Astrocyte (in vitro differentiated cells and primary cell): ENCODE results near the gene MATCAP1. TPM values are rescaled to one million over a fixed set of nuclear protein-coding genes. Genes with fewer than 3 reads are reported as not detected.

ENCODE experiments used
- DNase-seq: peaks from one replicate; pipeline ENCODE4 v3.0.0-alpha.2; 2010; ENCODE audit warnings: low read depth
- FAIRE-seq: peaks from 2 replicates; lab custom pipeline; 2011; peaks lifted over from hg19 to GRCh38; lab: Jason Lieb, UNC
- H2AFZ ChIP-seq: 2 replicates; pipeline ENCODE4 v1.6.0; 2012; ENCODE audit warnings: low read depth, low read length, inconsistent platforms
- H3K27ac ChIP-seq: 2 replicates; pipeline ENCODE4 v1.5.1; 2011; ENCODE audit warnings: low read depth, low read length, inconsistent platforms
- H3K27me3 ChIP-seq: 2 replicates; pipeline ENCODE4 v1.6.0; 2011; ENCODE audit warnings: low read length, inconsistent platforms; ENCODE audit not compliant: insufficient read depth
- H3K36me3 ChIP-seq: 2 replicates; pipeline ENCODE4 v1.5.1; 2011; ENCODE audit warnings: low read length, inconsistent platforms; ENCODE audit not compliant: insufficient read depth
- H3K4me1 ChIP-seq: 2 replicates; pipeline ENCODE4 v1.5.1; 2011; ENCODE audit warnings: low read length, inconsistent platforms; ENCODE audit not compliant: insufficient read depth
- H3K4me2 ChIP-seq: 2 replicates; pipeline ENCODE4 v1.6.0; 2012; ENCODE audit warnings: low read length, inconsistent platforms
- H3K4me3 ChIP-seq: 2 replicates; pipeline ENCODE4 v1.5.1; 2011; ENCODE audit warnings: low read depth, mild to moderate bottlenecking, low read length, inconsistent platforms; ENCODE audit not compliant: insufficient read depth
- H3K79me2 ChIP-seq: 2 replicates; pipeline ENCODE4 v1.6.0; 2012; ENCODE audit warnings: mild to moderate bottlenecking, low read length, inconsistent platforms; ENCODE audit not compliant: insufficient read depth
- H3K9ac ChIP-seq: 2 replicates; pipeline ENCODE4 v1.6.0; 2012; ENCODE audit warnings: mild to moderate bottlenecking, low read length, inconsistent platforms
- H3K9me3 ChIP-seq: 2 replicates; pipeline ENCODE4 v1.5.1; 2012; ENCODE audit warnings: low read depth, mild to moderate bottlenecking, low read length, inconsistent platforms; ENCODE audit not compliant: insufficient read depth
- H4K20me1 ChIP-seq: 2 replicates; pipeline ENCODE4 v1.6.0; 2012; ENCODE audit warnings: low read length, inconsistent platforms; ENCODE audit not compliant: insufficient read depth
- H3K27ac Mint-ChIP-seq: one replicate; pipeline ENCODE4 v1.8.0; 2021; ENCODE audit warnings: mild to moderate bottlenecking, mixed read lengths; ENCODE audit not compliant: unreplicated experiment
- H3K27me3 Mint-ChIP-seq: one replicate; pipeline ENCODE4 v1.8.0; 2021; ENCODE audit warnings: low read depth, mixed read lengths; ENCODE audit not compliant: unreplicated experiment
- H3K36me3 Mint-ChIP-seq: one replicate; pipeline ENCODE4 v1.8.0; 2021; ENCODE audit warnings: low read depth, mixed read lengths; ENCODE audit not compliant: unreplicated experiment
- H3K4me1 Mint-ChIP-seq: one replicate; pipeline ENCODE4 v1.8.0; 2021; ENCODE audit warnings: low read depth, mixed read lengths; ENCODE audit not compliant: unreplicated experiment
- H3K4me3 Mint-ChIP-seq: one replicate; pipeline ENCODE4 v1.8.0; 2021; ENCODE audit warnings: mild to moderate bottlenecking, moderate library complexity, mixed read lengths; ENCODE audit not compliant: unreplicated experiment
- H3K9me3 Mint-ChIP-seq: one replicate; pipeline ENCODE4 v1.8.0; 2021; ENCODE audit warnings: mild to moderate bottlenecking, mixed read lengths; ENCODE audit not compliant: unreplicated experiment
- EZH2 ChIP-seq: IDR thresholded peaks from 2 replicates; pipeline ENCODE4 v1.6.1; 2012; ENCODE audit warnings: mild to moderate bottlenecking, low read length, inconsistent platforms; ENCODE audit not compliant: insufficient read depth
- total RNA-seq: library from RNA; stranded (reverse); gene quantifications from 2 replicates; pipeline ENCODE4 v1.2.1, GENCODE V29; 2021
- TF ChIP-seq, protein P1 (sequence below): IDR thresholded peaks from 2 replicates; pipeline ENCODE4 v1.5.1; 2011; ENCODE audit warnings: low read depth, mild to moderate bottlenecking, inconsistent platforms, low read length, moderate library complexity; ENCODE audit not compliant: insufficient read depth

The MATCAP1 gene
- total RNA-seq, 1 donor from 2014 or later, result 26.1 TPM

GRCh38 chr16:67194260-67194659, 10.5 kb upstream of the MATCAP1 start:
- Histone ChIP-seq H3K4me2 (peak overlapping the region; percentile 95), H4K20me1 (peaks cover 60% of the 10 kb centered on the region), H2AFZ (no peak overlapping the region), H3K27me3 (no peaks in the 10 kb centered on the region), H3K4me3 (no peak overlapping the region), H3K79me2 (peaks cover 40% of the 10 kb centered on the region), H3K4me1 (peaks cover 15% of the 10 kb centered on the region), H3K9ac (peak overlapping the region; percentile 93), H3K27ac (no peak overlapping the region), H3K36me3 (peaks cover 35% of the 10 kb centered on the region), H3K9me3 (no peaks in the 10 kb centered on the region)
- no peak for TF ChIP-seq EZH2
- TF ChIP-seq, protein P1, sequence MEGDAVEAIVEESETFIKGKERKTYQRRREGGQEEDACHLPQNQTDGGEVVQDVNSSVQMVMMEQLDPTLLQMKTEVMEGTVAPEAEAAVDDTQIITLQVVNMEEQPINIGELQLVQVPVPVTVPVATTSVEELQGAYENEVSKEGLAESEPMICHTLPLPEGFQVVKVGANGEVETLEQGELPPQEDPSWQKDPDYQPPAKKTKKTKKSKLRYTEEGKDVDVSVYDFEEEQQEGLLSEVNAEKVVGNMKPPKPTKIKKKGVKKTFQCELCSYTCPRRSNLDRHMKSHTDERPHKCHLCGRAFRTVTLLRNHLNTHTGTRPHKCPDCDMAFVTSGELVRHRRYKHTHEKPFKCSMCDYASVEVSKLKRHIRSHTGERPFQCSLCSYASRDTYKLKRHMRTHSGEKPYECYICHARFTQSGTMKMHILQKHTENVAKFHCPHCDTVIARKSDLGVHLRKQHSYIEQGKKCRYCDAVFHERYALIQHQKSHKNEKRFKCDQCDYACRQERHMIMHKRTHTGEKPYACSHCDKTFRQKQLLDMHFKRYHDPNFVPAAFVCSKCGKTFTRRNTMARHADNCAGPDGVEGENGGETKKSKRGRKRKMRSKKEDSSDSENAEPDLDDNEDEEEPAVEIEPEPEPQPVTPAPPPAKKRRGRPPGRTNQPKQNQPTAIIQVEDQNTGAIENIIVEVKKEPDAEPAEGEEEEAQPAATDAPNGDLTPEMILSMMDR, result no peak
- DNase-seq (no peak), FAIRE-seq (no peak)
- H3K36me3 Mint-ChIP-seq, result peaks cover 22% of the 10 kb centered on the region
- H3K9me3 Mint-ChIP-seq, result no peaks in the 10 kb centered on the region
- no peak overlapping the region for H3K27ac Mint-ChIP-seq
- H3K4me3 Mint-ChIP-seq, result peak overlapping the region; percentile 93
- no peaks in the 10 kb centered on the region for H3K27me3 Mint-ChIP-seq
- H3K4me1 Mint-ChIP-seq, result peaks cover 16% of the 10 kb centered on the region

DNA sequence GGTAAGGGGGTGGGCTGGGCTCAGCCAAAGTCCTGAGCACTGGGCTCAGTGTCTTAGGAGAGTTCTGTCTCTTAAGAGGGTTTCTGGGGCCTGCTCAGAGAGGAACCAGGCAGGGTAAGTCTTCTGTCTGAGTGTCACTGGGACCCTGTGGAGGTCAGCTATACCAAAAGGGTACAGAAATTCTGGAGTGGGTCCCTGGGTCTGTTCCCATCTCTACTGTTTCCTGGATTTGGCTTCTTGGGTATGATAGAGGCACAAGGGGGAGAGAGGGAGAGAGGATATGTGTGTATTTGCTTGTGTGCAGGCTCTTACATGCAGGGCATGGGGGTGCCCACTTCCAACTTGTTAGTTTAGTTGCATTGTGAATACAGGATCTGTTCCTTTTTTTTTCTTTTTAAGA, 9.8 kb upstream of the MATCAP1 start:
- Mint-ChIP-seq H3K27ac (peak overlapping the region; percentile 58), H3K27me3 (no peaks in the 10 kb centered on the region), H3K9me3 (no peaks in the 10 kb centered on the region), H3K4me3 (peak overlapping the region; percentile 93), H3K36me3 (peaks cover 22% of the 10 kb centered on the region), H3K4me1 (peaks cover 16% of the 10 kb centered on the region)
- Histone ChIP-seq H3K27ac (no peak overlapping the region), H3K4me1 (peaks cover 15% of the 10 kb centered on the region), H3K4me3 (peak overlapping the region; percentile 13), H2AFZ (no peak overlapping the region), H3K4me2 (peak overlapping the region; percentile 95), H3K27me3 (no peaks in the 10 kb centered on the region), H3K36me3 (peaks cover 35% of the 10 kb centered on the region), H3K79me2 (peaks cover 40% of the 10 kb centered on the region), H4K20me1 (peaks cover 59% of the 10 kb centered on the region), H3K9me3 (no peaks in the 10 kb centered on the region), H3K9ac (peak overlapping the region; percentile 93)
- FAIRE-seq, result no peak
- no peak for DNase-seq
- TF ChIP-seq, protein P1, result no peak
- no peak for TF ChIP-seq EZH2

DNA sequence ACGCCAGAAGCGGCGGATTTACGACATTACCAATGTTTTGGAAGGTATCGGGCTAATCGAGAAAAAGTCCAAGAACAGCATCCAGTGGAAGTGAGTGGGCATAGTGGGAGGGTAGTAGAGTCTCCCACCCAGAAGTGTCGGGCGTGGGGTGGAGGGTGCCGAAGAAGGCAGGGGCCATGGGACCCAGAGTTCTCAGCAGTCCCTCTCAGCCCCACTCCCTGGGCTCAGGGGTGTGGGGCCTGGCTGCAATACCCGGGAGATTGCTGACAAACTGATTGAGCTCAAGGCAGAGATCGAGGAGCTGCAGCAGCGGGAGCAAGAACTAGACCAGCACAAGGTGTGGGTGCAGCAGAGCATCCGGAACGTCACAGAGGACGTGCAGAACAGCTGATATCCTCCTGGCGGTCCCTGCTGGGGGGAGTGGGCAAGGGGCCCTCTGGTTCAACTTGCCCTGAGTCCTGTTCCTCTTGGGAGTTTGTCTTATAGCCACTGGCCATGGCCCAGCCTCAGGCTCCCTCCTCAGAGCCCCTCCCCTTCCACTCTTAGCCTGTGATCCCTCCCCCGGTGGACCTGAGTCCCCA, 9.1 kb upstream of the MATCAP1 start:
- Mint-ChIP-seq H3K4me1 (peaks cover 17% of the 10 kb centered on the region), H3K27me3 (no peaks in the 10 kb centered on the region), H3K4me3 (peak overlapping the region; percentile 93), H3K27ac (peak overlapping the region; percentile 64), H3K36me3 (peaks cover 22% of the 10 kb centered on the region), H3K9me3 (no peaks in the 10 kb centered on the region)
- peak overlapping the region; percentile 93 for H3K9ac ChIP-seq
- peak overlapping the region; percentile 89 for H3K4me3 ChIP-seq
- DNase-seq, result no peak
- no peak for TF ChIP-seq EZH2
- H3K27ac ChIP-seq, result peak overlapping the region; percentile 53
- H4K20me1 ChIP-seq, result peaks cover 52% of the 10 kb centered on the region
- peaks cover 35% of the 10 kb centered on the region for H3K36me3 ChIP-seq
- H3K79me2 ChIP-seq, result peaks cover 40% of the 10 kb centered on the region
- FAIRE-seq, result no peak
- H3K9me3 ChIP-seq, result no peaks in the 10 kb centered on the region
- H3K4me1 ChIP-seq, result peaks cover 15% of the 10 kb centered on the region
- peak overlapping the region; percentile 95 for H3K4me2 ChIP-seq
- H2AFZ ChIP-seq, result no peak overlapping the region
- H3K27me3 ChIP-seq, result no peaks in the 10 kb centered on the region
